Ovary (tissue), 9 donors: ENCODE data around the gene ELP4. TPM values are rescaled to one million over a fixed set of nuclear protein-coding genes. Genes with fewer than 3 reads are reported as not detected.

Experiments
- DNase-seq, 5 donors: peaks; one replicate each; pipeline ENCODE4 v3.0.0-alpha.2; 2019 to 2020
- H3K27ac ChIP-seq, 2 donors: fragments of 200-600 bp; one replicate each; pipeline versions ENCODE4 v1.5.1 to v1.8.0; 2019 to 2022
- H3K27me3 ChIP-seq: fragments of 200-600 bp; one replicate; pipeline ENCODE4 v1.8.0; 2022
- H3K36me3 ChIP-seq: fragments of 200-600 bp; sonication (generic); one replicate; pipeline ENCODE4 v1.5.1; 2019
- H3K4me1 ChIP-seq: one replicate; pipeline ENCODE4 v1.8.1; 2013; ENCODE audit warnings: mild to moderate bottlenecking, moderate library complexity; ENCODE audit not compliant: insufficient read depth
- H3K4me3 ChIP-seq: fragments of 200-600 bp; sonication (generic); one replicate; pipeline ENCODE4 v1.5.1; 2017
- H3K9me3 ChIP-seq, 2 donors: fragments of 200-600 bp in 1 of 2; sonication (generic) in 1 of 2; one replicate each; pipeline versions ENCODE4 v1.5.1 to v1.8.1; 2013 to 2019; ENCODE audit warnings: mild to moderate bottlenecking in 1 of 2, moderate library complexity in 1 of 2
- CTCF ChIP-seq, 3 donors: fragments of 450-650 bp in 2 of 3; fragments of 200-600 bp in 1 of 3; IDR thresholded peaks; one replicate each; pipeline versions ENCODE4 v1.5.1 to v1.8.0; 2016 to 2022; ENCODE audit warnings: antibody characterized with exemption in 3 of 3, mild to moderate bottlenecking in 1 of 3
- EP300 ChIP-seq: sonication (generic); formaldehyde crosslinking; IDR thresholded peaks from one replicate; pipeline ENCODE4 v1.6.1; 2017; ENCODE audit warnings: antibody characterized with exemption
- POLR2A ChIP-seq: fragments of 450-650 bp; IDR thresholded peaks from one replicate; pipeline ENCODE4 v1.6.1; 2017; ENCODE audit warnings: antibody characterized with exemption, mild to moderate bottlenecking, moderate library complexity
- WGBS, 3 donors: extraction: QIAGEN DNeasy Blood & Tissue Kit in 1 of 3; methylation state at CpG; one replicate each; pipeline versions ENCODE4 v1.1.5 to v1.1.7; 2013 to 2017; 5-methylcytosine and 5-hydroxymethylcytosine counted together
- intact Hi-C, 4 donors: fragments of 100-400 bp; cut with DNase I; formaldehyde crosslinking; loops; one replicate each; pipeline versions ENCODE4 v1.11.0 to v1.15.1; 2022 to 2023
- polyA plus RNA-seq, 2 donors: library from polyadenylated mRNA; stranded (reverse); fragments of 200-250 nt in 1 of 2; fragments of 350-450 nt in 1 of 2; fragmentation: Illumina TruSeq in 1 of 2; extraction: RNeasy Lipid Tissue Mini Kit (QIAGEN cat#74804) in 1 of 2; gene quantifications; one replicate each; pipeline ENCODE4 v1.2.3, GENCODE V29; 2013 to 2014
- total RNA-seq, 7 donors: library from RNA; depleted of rRNA in 2 of 7; stranded (reverse); fragments of >200 nt in 2 of 7; fragmentation: NEBNext Ultra II Directional in 3 of 7; extraction: Animal tissue kit (Norgen Biotek cat#: 25700) in 3 of 7; gene quantifications; one replicate each; pipeline versions ENCODE4 v1.1.0 to v1.2.4, GENCODE V29; 2016 to 2023
- donor health status: DM: no; HTN: no; CAD: no; lungs with moderate emphysema.
- donor health status: DM: no; HTN: no; CAD: no.
- donor health status: Bipolar disorder and iron deficiency.
- donor health status: DM: yes; HTN: yes; CAD: no.
- donor health status: DM: no; HTN: no; CAD: no.
- donor health status: DM: yes; HTN: yes; CAD: no.

Gene ELP4
- total and polyA plus RNA-seq, 9 donors = 9.7 to 25.8 (median 13.8) TPM

GRCh38 chr11:31805629-31806185 is 296.1 kb downstream of the ELP4 start:
- 7 to 14% (median 10%) methylated on average over 10 to 20 of the region's 20 CpGs for WGBS, 3 donors
- no peak for DNase-seq
- Histone ChIP-seq H3K4me1 (no peaks in the 10 kb centered on the region), H3K9me3 (no peaks in the 10 kb centered on the region), H3K27ac (no peak overlapping the region), H3K4me3 (no peak overlapping the region), H3K36me3 (no peaks in the 10 kb centered on the region), H3K27me3 (peaks cover 3% of the 10 kb centered on the region)
- intact Hi-C loops = no loop called here
- TF ChIP-seq CTCF (IDR thresholded peaks at IDR 0.05) (no peak), EP300 (no peak), POLR2A (no peak)

GRCh38 chr11:31806186-31806927 is 296.8 kb downstream of the ELP4 start:
- Histone ChIP-seq H3K36me3 (no peaks in the 10 kb centered on the region), H3K4me1 (peaks cover 5% of the 10 kb centered on the region), H3K27me3 (peaks cover 3% of the 10 kb centered on the region), H3K9me3 (no peaks in the 10 kb centered on the region), H3K27ac (no peak overlapping the region), H3K4me3 (no peak overlapping the region)
- 6 to 11% (median 6%) methylated on average over 11 to 36 of the region's 36 CpGs for WGBS, 3 donors
- DNase-seq = no peak
- no peak for TF ChIP-seq CTCF (IDR thresholded peaks at IDR 0.05)
- intact Hi-C loops = no loop called here

- H3K4me3 ChIP-seq = no peak overlapping the region
- H3K4me1 ChIP-seq = peaks cover 9% of the 10 kb centered on the region
- no peak overlapping the region for H3K27ac ChIP-seq
- H3K9me3 ChIP-seq = no peaks in the 10 kb centered on the region
- no peak for DNase-seq
- intact Hi-C loops = no loop called here
- peaks cover 3% of the 10 kb centered on the region for H3K27me3 ChIP-seq
- WGBS, 3 donors = 15 to 19% (median 15%) methylated on average over 13 of the region's 13 CpGs
- H3K36me3 ChIP-seq = no peaks in the 10 kb centered on the region
- TF ChIP-seq CTCF (IDR thresholded peaks at IDR 0.05) = no peak
- no peak for TF ChIP-seq POLR2A
- TF ChIP-seq EP300 = no peak
These were observed 297.6 kb downstream of the ELP4 start for GRCh38 chr11:31806928-31807798.

GRCh38 chr11:31807799-31808667 is 298.5 kb downstream of the ELP4 start:
- peaks cover 3% of the 10 kb centered on the region for H3K27me3 ChIP-seq
- H3K36me3 ChIP-seq = no peaks in the 10 kb centered on the region
- WGBS, 3 donors = 10 to 12% (median 11%) methylated on average over 9 of the region's 9 CpGs
- no peaks in the 10 kb centered on the region for H3K9me3 ChIP-seq
- TF ChIP-seq CTCF (IDR thresholded peaks at IDR 0.05) (no peak), POLR2A (no peak), EP300 (no peak)
- H3K27ac ChIP-seq = no peak overlapping the region
- H3K4me3 ChIP-seq = no peak overlapping the region
- intact Hi-C loops = no loop called here
- H3K4me1 ChIP-seq = peaks cover 12% of the 10 kb centered on the region
- DNase-seq = no peak
